Osteocyte (in vitro differentiated cells): ENCODE measurements around the gene B4GALNT2. TPM values are rescaled to one million over a fixed set of nuclear protein-coding genes. Genes with fewer than 3 reads are reported as not detected.
A peak's percentile ranks its signal among the peaks of the same experiment; 100 is the strongest.

Source experiments
- DNase-seq: peaks from one replicate; pipeline ENCODE4 v3.0.0; 2021; ENCODE audit warnings: mixed read lengths; ENCODE audit not compliant: unreplicated experiment; ENCODE audit errors: extremely low spot score
- H3K27ac Mint-ChIP-seq: one replicate; pipeline ENCODE4 v1.8.0; 2021; ENCODE audit warnings: mild to moderate bottlenecking, mixed read lengths; ENCODE audit not compliant: unreplicated experiment
- H3K27me3 Mint-ChIP-seq: one replicate; pipeline ENCODE4 v1.8.0; 2021; ENCODE audit warnings: mixed read lengths; ENCODE audit not compliant: unreplicated experiment
- H3K36me3 Mint-ChIP-seq: one replicate; pipeline ENCODE4 v1.8.0; 2021; ENCODE audit warnings: mixed read lengths; ENCODE audit not compliant: unreplicated experiment
- H3K4me1 Mint-ChIP-seq: one replicate; pipeline ENCODE4 v1.8.0; 2021; ENCODE audit warnings: mixed read lengths; ENCODE audit not compliant: unreplicated experiment
- H3K4me3 Mint-ChIP-seq: one replicate; pipeline ENCODE4 v1.8.0; 2021; ENCODE audit warnings: mild to moderate bottlenecking, moderate library complexity, mixed read lengths; ENCODE audit not compliant: unreplicated experiment
- H3K9me3 Mint-ChIP-seq: one replicate; pipeline ENCODE4 v1.8.0; 2021; ENCODE audit warnings: mixed read lengths; ENCODE audit not compliant: unreplicated experiment
- total RNA-seq: library from RNA; stranded (reverse); gene quantifications from 2 replicates; pipeline ENCODE4 v1.2.1, GENCODE V29; 2021
- TF ChIP-seq, protein P1 (sequence below): fragments of 200-600 bp; sonication (generic); IDR thresholded peaks from 2 replicates; pipeline ENCODE4 v1.5.0; 2021; ENCODE audit warnings: antibody characterized with exemption, mild to moderate bottlenecking, moderate library complexity

The B4GALNT2 gene
- total RNA-seq, 1 donor from 2014 or later: 0.03 TPM

DNA sequence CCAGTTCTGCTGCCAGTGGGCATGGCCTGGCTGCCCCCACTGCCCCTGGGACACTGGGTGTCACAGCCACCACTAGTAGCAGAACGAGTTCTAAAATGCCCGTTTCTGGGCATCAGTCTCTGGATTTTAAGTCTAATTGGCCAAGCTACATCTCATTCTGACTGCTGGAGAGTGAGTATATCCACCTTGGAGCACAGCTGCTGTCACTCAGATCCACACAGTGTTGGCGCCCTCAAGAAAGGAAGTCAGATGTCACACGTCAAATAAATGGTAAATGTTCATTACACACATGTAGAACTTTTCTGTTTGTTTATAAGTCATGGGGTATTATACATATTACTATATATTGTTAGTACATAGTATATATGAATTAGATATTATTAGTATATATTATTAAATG, 58.4 kb downstream of the B4GALNT2 start:
- Mint-ChIP-seq H3K9me3 (no peaks in the 10 kb centered on the region), H3K4me3 (no peak overlapping the region), H3K27ac (no peak overlapping the region), H3K4me1 (peaks cover 7% of the 10 kb centered on the region), H3K36me3 (no peaks in the 10 kb centered on the region), H3K27me3 (peaks cover 1% of the 10 kb centered on the region)
- TF ChIP-seq, protein P1, sequence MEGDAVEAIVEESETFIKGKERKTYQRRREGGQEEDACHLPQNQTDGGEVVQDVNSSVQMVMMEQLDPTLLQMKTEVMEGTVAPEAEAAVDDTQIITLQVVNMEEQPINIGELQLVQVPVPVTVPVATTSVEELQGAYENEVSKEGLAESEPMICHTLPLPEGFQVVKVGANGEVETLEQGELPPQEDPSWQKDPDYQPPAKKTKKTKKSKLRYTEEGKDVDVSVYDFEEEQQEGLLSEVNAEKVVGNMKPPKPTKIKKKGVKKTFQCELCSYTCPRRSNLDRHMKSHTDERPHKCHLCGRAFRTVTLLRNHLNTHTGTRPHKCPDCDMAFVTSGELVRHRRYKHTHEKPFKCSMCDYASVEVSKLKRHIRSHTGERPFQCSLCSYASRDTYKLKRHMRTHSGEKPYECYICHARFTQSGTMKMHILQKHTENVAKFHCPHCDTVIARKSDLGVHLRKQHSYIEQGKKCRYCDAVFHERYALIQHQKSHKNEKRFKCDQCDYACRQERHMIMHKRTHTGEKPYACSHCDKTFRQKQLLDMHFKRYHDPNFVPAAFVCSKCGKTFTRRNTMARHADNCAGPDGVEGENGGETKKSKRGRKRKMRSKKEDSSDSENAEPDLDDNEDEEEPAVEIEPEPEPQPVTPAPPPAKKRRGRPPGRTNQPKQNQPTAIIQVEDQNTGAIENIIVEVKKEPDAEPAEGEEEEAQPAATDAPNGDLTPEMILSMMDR: no peak
- DNase-seq: no peak

DNA sequence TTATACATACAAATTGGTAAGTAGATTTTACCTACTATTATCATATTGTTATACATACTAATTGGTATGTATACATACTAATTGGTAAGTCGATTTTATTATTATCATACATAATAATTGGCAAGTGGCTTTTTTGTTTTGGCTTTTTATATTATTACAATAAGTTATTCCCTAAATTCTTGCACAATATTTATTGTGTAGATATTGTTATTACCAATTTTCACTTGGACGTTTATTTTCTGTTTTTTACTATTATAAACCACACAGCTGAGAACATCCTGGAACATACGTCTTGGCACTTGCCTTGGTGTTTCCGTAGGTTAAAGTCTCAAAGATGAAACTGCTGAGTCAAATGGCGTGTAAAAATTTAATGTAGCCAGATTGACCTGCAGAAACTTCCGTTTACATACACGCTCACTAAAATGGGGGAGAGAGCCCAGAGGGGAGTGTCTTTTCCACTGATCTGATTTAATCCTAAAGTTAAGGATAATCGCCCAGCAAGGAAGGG, 58.9 kb downstream of the B4GALNT2 start:
- Mint-ChIP-seq H3K4me3 (peak overlapping the region; percentile 93), H3K4me1 (peaks cover 7% of the 10 kb centered on the region), H3K9me3 (no peaks in the 10 kb centered on the region), H3K27ac (peak overlapping the region; percentile 99), H3K36me3 (no peaks in the 10 kb centered on the region), H3K27me3 (no peaks in the 10 kb centered on the region)
- DNase-seq: no peak
- TF ChIP-seq, protein P1: no peak

DNA sequence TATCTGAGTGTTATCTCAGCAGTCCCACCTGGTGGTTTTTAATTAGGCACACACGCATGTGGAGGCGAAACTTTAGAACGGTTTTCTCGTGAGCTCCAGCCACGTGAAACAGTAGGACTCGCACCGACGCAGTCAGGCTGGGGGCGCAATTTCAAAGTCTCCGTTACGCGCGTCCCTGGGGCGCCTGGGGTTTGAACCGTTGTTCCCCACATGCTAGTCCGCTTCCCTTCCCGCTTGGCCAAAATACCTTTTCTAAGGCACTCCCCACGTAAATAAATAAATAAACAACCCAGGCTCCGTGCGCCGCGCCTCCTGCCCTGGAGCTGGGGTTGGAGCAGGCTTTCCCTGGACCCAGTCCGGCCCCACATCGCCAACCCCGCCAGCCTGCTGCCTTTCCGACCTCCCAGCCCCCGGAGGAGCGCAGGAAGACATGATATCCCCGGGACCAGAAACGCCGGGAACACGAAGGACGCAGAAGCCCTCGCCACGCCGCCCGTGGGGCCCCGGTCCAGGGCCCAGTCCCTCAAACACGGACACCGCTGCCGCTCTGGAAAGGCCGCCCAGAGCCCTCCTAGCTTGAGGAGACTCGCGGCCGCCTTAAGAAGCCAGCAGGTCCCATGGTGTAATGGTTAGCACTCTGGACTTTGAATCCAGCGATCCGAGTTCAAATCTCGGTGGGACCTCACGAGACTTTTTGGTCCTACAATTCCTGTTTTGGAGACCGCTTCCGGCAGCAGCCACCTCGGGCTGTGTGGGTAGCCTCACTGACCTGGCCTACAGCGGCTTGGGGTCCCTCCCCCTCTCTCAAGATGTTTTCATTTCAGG, 59.6 kb downstream of the B4GALNT2 start:
- TF ChIP-seq, protein P1: peak; percentile 42
- peak; percentile 96 for DNase-seq
- Mint-ChIP-seq H3K27me3 (no peaks in the 10 kb centered on the region), H3K4me3 (peak overlapping the region; percentile 93), H3K9me3 (no peaks in the 10 kb centered on the region), H3K4me1 (peaks cover 7% of the 10 kb centered on the region), H3K36me3 (no peaks in the 10 kb centered on the region), H3K27ac (peak overlapping the region; percentile 99)

DNA sequence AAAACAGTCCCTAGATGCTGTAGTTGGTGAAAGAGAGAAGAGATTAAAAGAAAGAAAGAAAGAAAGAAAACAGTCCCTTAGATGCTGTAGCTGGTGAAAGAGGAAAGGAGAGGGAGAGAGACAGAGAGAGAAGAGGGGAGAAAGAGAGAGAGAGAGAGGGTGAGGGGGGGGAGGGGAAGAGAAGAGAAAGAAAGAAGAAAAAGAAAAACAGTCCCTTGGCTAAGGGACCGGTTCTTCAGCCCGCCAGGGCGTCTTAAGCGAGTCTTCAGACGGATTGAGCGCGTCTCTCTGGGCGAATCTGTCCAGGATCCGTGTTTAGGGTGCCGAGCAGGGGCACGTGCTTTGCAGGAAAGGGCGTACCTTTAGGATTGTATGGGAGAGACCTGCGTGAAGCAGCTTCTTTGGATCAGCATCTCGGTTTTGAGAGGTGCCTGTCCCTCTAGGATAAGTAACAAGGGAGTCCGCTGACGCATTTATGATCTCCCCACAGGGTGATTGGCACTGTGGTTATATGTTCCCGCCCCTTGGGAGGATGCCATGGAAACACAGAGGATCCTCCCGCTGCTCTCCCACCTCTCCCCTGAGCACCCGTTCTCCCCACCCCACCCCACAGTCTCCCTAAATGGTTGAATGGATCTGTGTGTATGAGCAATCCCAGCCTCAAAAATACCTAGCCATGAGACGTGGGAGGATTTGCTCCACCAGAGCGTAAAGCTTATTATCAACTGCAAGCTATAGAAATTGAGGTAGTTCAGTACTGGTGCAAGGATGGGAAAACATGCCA, 61.1 kb downstream of the B4GALNT2 start:
- Mint-ChIP-seq H3K4me1 (peaks cover 7% of the 10 kb centered on the region), H3K27me3 (no peaks in the 10 kb centered on the region), H3K4me3 (peak overlapping the region; percentile 93), H3K9me3 (no peaks in the 10 kb centered on the region), H3K36me3 (no peaks in the 10 kb centered on the region), H3K27ac (peak overlapping the region; percentile 99)
- no peak for DNase-seq
- TF ChIP-seq, protein P1: no peak

DNA sequence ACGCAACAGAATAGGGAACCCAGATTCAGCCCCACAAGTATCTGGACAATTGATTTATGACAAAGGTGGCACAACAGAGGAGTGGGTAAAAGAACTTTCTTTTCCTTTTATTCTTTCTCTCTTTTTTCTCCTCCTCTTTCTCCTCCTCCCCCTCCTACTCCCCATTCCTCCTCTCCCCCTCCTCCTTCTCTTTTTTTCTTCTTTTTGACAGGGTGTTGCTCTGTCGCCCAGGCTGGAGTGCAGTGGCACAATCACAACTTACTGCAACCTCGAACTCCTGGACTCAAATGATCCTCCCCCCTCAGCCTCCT, 61.7 kb downstream of the B4GALNT2 start:
- peak overlapping the region; percentile 99 for H3K27ac Mint-ChIP-seq
- peak overlapping the region; percentile 93 for H3K4me3 Mint-ChIP-seq
- H3K36me3 Mint-ChIP-seq: no peaks in the 10 kb centered on the region
- TF ChIP-seq, protein P1: no peak
- no peaks in the 10 kb centered on the region for H3K27me3 Mint-ChIP-seq
- no peak for DNase-seq
- no peaks in the 10 kb centered on the region for H3K9me3 Mint-ChIP-seq
- peaks cover 7% of the 10 kb centered on the region for H3K4me1 Mint-ChIP-seq
